Adipocyte (in vitro differentiated cells): Measurements from ENCODE around the gene GLRX5.

Source experiments
- DNase-seq: peaks from one replicate; pipeline ENCODE4 v3.0.0-alpha.2; 2015; ENCODE audit warnings: low read depth
- H3K27me3 ChIP-seq: replicated peaks from 2 replicates; pipeline ENCODE4 v1.7.0; 2013; ENCODE audit warnings: mild to moderate bottlenecking, low read length, moderate library complexity; ENCODE audit not compliant: control insufficient read depth, insufficient read depth
- H3K36me3 ChIP-seq: 2 replicates; pipeline ENCODE4 v1.7.0; 2013; ENCODE audit warnings: low read length, mild to moderate bottlenecking, moderate library complexity; ENCODE audit not compliant: control insufficient read depth, insufficient read depth, severe bottlenecking
- H3K4me1 ChIP-seq: 2 replicates; pipeline ENCODE4 v1.7.0; 2013; ENCODE audit warnings: mild to moderate bottlenecking, low read length, moderate library complexity; ENCODE audit not compliant: control insufficient read depth, insufficient read depth
- H3K4me3 ChIP-seq: 2 replicates; pipeline ENCODE4 v1.7.0; 2013; ENCODE audit warnings: mild to moderate bottlenecking, low read length, moderate library complexity
- H3K9ac ChIP-seq: 2 replicates; pipeline ENCODE4 v1.7.0; 2013; ENCODE audit warnings: mild to moderate bottlenecking, low read length, moderate library complexity
- H3K9me3 ChIP-seq: 2 replicates; pipeline ENCODE4 v1.7.0; 2013; ENCODE audit warnings: mild to moderate bottlenecking, low read length, moderate library complexity; ENCODE audit not compliant: control insufficient read depth

Gene GLRX5

GRCh38 chr14:95530473-95531276 is 4.2 kb upstream of the GLRX5 start:
- Histone ChIP-seq H3K9me3 (no peaks in the 10 kb centered on the region), H3K4me3 (peak overlapping the region; percentile 91), H3K4me1 (peaks cover 64% of the 10 kb centered on the region), H3K27me3 (no peaks in the 10 kb centered on the region), H3K9ac (peak overlapping the region; percentile 90), H3K36me3 (no peaks in the 10 kb centered on the region)
- no peak for DNase-seq

- Histone ChIP-seq H3K4me1 (peaks cover 64% of the 10 kb centered on the region), H3K9me3 (no peaks in the 10 kb centered on the region), H3K36me3 (no peaks in the 10 kb centered on the region), H3K4me3 (peak overlapping the region; percentile 91), H3K27me3 (no peaks in the 10 kb centered on the region), H3K9ac (peak overlapping the region; percentile 90)
- DNase-seq = peak; percentile 84
Observed at GRCh38 chr14:95531473-95531872, 3.4 kb upstream of the GLRX5 start.

- no peak for DNase-seq
- Histone ChIP-seq H3K36me3 (no peaks in the 10 kb centered on the region), H3K4me3 (peak overlapping the region; percentile 91), H3K27me3 (no peaks in the 10 kb centered on the region), H3K4me1 (peaks cover 64% of the 10 kb centered on the region), H3K9me3 (no peaks in the 10 kb centered on the region), H3K9ac (peak overlapping the region; percentile 90)
Observed at GRCh38 chr14:95531969-95532368, 2.9 kb upstream of the GLRX5 start.

GRCh38 chr14:95533391-95533821 is 1.4 kb upstream of the GLRX5 start:
- no peaks in the 10 kb centered on the region for H3K9me3 ChIP-seq
- no peaks in the 10 kb centered on the region for H3K27me3 ChIP-seq
- peak; percentile 65 for DNase-seq

GRCh38 chr14:95533822-95534221 is 1.0 kb upstream of the GLRX5 start:
- DNase-seq = peak; percentile 52
- H3K27me3 ChIP-seq = no peaks in the 10 kb centered on the region

More at GRCh38 chr14:95533391-95533821, 1.4 kb upstream of the GLRX5 start:
- peak overlapping the region; percentile 90 for H3K9ac ChIP-seq
- H3K36me3 ChIP-seq = no peaks in the 10 kb centered on the region
- peak overlapping the region; percentile 91 for H3K4me3 ChIP-seq
- peaks cover 72% of the 10 kb centered on the region for H3K4me1 ChIP-seq

GRCh38 chr14:95535226-95536021 is 574 bp downstream of the GLRX5 start:
- peaks cover 62% of the 10 kb centered on the region for H3K4me1 ChIP-seq
- no peaks in the 10 kb centered on the region for H3K9me3 ChIP-seq
- peak overlapping the region; percentile 90 for H3K9ac ChIP-seq
- no peaks in the 10 kb centered on the region for H3K36me3 ChIP-seq
- peak overlapping the region; percentile 91 for H3K4me3 ChIP-seq
- DNase-seq = peak; percentile 45
- no peaks in the 10 kb centered on the region for H3K27me3 ChIP-seq

More at GRCh38 chr14:95533822-95534221, 1.0 kb upstream of the GLRX5 start:
- H3K9me3 ChIP-seq = no peaks in the 10 kb centered on the region
- peaks cover 70% of the 10 kb centered on the region for H3K4me1 ChIP-seq
- H3K9ac ChIP-seq = peak overlapping the region; percentile 90
- H3K36me3 ChIP-seq = no peaks in the 10 kb centered on the region
- H3K4me3 ChIP-seq = peak overlapping the region; percentile 91

GRCh38 chr14:95536036-95536593 is 1.3 kb downstream of the GLRX5 start:
- H3K27me3 ChIP-seq = no peaks in the 10 kb centered on the region
- H3K4me1 ChIP-seq = peaks cover 55% of the 10 kb centered on the region
- no peaks in the 10 kb centered on the region for H3K9me3 ChIP-seq
- no peaks in the 10 kb centered on the region for H3K36me3 ChIP-seq
- peak overlapping the region; percentile 90 for H3K9ac ChIP-seq
- peak overlapping the region; percentile 91 for H3K4me3 ChIP-seq
- DNase-seq = no peak

GRCh38 chr14:95536671-95537070 is 1.8 kb downstream of the GLRX5 start:
- Histone ChIP-seq H3K36me3 (no peaks in the 10 kb centered on the region), H3K4me1 (peaks cover 49% of the 10 kb centered on the region), H3K27me3 (no peaks in the 10 kb centered on the region), H3K9me3 (no peaks in the 10 kb centered on the region), H3K4me3 (peak overlapping the region; percentile 91), H3K9ac (peak overlapping the region; percentile 90)
- no peak for DNase-seq

- H3K4me1 ChIP-seq = peaks cover 41% of the 10 kb centered on the region
- DNase-seq = no peak
- H3K9me3 ChIP-seq = no peaks in the 10 kb centered on the region
- no peaks in the 10 kb centered on the region for H3K36me3 ChIP-seq
- H3K27me3 ChIP-seq = no peaks in the 10 kb centered on the region
- peak overlapping the region; percentile 91 for H3K4me3 ChIP-seq
- H3K9ac ChIP-seq = peak overlapping the region; percentile 9
Observed at GRCh38 chr14:95537298-95538089, 2.6 kb downstream of the GLRX5 start.

- Histone ChIP-seq H3K9ac (no peak overlapping the region), H3K27me3 (no peaks in the 10 kb centered on the region), H3K36me3 (peaks cover under 1% of the 10 kb centered on the region), H3K4me1 (peaks cover 27% of the 10 kb centered on the region), H3K9me3 (no peaks in the 10 kb centered on the region), H3K4me3 (no peak overlapping the region)
- DNase-seq = no peak
Observed at GRCh38 chr14:95538801-95539509, 4.1 kb downstream of the GLRX5 start.
